Measurements from ENCODE around the gene JAG2. TPM values are rescaled to one million over a fixed set of nuclear protein-coding genes. Genes with fewer than 3 reads are reported as not detected.

Gene JAG2
- total RNA-seq, 1 donor from 2014 or later, result 18.9 TPM

DNA sequence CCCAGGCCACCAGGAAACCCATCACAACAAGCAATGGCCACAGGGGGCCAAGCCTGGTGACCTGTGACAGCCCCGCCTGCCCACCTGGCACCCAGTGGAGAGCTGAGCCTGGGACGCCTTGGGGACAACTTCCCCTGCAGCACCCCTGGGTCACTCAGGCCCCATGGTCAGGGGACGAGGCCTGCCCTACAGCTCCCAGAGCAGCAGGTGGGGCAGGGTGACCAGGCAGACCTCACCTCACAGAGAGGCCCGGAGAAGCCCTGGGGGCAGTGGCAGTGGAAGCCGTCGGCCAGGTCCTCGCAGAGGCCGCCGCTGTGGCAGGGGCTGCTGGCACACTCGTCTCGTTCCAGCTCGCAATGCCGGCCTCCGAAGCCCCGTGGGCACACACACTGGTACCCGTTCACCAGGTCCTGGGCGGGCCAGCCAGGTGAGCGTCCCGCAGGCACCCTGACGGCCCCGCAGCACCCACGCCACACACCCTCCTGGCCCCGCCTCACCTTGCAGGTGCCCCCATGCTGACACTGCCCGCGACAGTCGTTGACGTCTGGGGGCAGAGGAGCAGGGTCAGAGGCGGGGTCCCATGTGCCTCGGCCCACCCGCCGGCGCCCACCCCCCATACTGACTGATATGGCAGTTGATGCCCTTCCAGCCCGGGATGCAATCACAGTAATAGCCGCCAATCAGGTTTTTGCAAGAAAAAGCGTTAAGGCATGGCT lies 18.1 kb downstream of the JAG2 start:
- no peak for ATAC-seq

DNA sequence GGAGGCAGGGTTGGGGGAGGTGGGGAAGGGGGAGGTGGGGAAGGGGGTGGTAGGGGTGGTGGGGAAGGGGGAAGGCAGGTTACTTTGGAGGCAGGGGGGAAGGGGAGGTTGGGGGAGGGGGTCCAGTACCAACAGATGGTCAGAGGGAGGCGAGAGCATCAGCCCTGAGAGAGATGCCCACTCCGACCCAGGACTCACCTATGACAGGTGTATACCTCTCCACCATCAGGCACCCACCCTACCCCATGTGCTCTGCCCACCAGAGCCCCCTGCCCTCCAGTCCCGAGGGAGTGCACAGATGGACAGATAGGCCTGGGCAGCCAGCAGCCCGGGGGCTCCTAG lies 18.6 kb downstream of the JAG2 start:
- ATAC-seq, result no peak

DNA sequence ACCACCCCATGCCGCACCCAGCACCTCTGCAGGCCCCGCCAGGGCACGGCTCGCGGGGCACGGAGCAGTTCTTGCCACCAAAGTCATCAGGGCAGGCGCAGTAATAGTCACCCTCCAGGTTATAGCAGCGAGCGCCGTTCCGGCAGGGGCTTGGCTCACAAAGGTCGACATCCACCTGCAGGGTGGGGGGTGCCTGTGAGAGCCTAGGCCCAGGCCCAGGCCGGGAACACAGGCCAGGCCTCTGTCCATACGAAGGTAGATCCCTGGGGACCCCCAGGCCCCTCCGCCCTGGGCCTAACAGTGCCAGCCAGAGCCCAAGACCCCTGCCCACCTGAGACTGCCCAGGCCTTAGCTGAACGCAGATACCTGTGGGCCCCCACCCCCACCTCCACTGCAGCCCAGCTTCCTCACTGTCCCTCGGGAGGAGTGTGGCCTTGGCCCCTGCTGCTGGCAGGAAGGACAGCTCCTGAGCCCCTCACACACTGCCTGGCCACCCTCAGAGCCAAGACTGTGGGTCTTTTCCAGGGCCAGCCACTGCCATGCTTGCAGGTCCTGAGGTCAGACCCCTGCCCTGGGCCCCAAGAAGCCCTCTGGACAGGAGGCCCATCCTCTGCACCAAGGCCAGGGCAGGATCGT lies 19.3 kb downstream of the JAG2 start:
- ATAC-seq, result no peak

DNA sequence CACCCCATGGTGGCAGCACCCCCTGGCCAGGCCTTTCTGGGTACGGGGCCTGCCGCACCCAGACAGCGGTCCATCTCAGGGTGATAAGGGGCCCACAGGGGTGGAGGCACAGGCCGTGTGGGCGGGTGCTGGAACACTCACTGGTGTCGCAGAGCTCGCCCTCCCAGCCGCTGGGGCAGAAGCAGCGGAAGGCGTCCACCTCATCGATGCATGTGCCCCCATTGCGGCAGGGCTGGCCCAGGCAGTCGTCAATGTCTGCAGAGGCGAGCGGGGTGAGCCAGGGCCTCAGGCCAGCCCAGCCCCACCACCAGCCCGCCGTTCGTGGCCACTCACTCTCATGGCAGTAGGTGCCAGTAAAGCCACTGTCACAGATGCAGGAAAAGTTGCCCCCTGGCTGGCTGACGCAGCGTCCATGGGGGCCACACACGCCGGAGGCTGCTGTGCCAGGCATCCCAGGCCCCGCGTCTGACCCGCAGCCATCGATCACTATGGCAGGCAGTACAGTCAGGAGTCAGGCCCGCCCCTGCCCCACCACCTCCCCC lies 19.9 kb downstream of the JAG2 start:
- no peak for ATAC-seq

DNA sequence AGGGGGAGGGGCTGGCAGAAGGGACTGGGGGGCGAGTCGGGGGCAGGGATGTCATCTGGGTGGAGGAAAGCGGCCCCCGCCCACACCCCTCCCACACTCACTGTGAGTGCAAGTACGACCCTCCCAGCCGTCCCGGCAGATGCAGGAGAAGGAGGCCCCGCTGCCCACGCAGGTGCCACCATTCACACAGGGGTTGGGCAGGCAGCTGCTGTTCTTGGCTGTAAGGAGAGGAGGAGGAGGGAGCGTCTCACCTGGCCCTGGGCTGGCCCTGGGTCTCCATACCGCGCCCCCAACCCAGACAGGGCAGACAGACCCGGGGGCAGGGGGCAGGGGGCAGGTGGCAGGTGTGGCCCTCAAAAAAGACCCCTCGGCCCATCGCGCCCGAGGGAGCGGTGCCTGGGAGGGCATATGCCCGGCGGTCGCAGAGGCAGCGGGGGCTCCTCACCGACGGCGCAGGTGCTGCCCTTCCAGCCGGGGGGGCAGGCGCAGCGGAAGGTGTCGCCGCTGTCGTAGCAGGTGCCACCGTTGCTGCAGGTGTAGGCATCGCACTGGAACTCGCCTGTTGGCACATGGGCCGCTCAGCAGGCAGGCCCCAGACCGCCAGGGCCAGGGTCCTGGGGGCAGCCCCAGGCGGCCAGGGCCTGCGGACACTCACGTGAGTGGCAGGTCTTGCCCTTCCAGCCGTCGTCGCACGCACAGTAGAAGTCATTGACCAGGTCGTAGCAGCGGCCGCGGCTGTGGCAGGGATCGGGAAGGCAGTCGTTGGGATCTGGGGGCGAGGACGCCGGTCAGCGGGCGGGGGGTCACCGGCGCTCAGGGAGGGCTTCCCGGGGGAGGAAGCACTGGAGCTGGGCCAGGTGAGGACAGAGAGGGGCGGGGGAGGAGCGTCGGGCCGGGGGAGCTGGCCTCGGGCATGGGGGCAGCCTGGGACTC lies 20.6 kb downstream of the JAG2 start:
- no peak for ATAC-seq

DNA sequence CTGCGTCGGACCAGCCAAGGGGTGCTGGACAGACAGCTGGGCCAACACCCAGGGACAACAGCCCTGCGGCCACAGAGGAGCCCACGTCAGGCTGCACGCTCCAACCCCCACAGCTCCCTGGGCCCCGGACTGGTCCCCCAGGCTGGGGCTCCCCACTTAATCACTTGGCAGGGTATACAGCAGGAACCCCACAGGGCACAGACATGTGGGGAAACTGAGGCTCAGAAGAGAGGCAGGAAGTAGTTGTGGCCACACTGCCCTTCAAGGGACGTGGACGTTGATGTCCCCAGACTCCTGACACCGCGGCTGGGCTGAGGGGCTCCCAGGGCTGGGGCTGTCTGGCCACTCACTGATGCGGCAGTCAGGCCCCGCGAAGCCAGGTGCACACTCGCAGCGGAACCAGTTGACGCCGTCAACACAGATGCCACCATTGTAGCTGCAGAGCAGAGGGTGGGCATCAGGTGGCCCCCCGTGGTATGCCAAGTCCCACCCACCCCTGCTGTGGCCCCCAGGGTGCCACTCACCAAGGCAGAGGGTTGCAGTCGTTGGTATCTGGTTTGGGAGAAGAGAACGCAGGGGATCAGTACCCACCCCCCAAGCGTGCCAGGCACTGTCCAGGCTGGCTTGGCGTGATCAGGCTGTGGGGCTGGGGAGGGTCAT lies 21.5 kb downstream of the JAG2 start:
- no peak for ATAC-seq

DNA sequence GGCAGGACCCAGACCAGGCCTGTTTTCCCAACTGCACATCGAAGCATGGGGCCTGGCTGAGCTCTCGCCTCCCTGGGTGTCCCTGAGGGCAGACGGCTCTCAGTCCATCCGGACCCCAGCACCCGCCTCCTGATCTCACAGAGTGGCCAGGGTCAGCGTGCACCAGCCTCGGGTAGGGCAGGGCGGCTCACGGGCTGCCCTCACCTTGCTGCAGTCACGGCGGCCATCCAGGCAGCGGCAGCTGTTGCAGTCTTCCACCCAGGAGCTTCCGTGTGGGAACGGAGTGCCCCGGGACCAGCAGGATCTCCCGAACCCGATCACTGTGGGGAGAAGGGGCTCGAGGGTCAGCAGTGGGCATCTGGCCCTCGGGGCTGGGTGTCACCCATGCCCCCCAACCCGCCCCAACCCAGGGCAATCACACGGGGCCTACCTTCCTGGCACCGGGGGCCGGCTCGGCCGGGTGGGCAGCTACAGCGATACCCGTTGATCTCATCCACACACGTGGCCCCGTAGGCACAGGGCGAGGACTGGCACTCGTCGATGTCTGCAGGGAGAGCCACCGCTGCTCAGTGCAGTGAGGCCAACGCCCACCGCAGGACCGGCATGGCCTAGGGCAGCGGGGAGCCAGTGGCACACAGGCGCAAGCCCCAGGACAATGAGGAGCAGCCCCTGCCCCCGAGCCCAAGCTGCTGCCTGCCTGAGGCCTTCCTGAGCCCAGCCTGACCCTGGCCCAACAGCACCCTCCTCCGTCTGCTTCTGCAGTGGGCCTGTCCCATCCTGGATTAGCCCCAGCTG lies 22.2 kb downstream of the JAG2 start:
- ATAC-seq, result no peak

DNA sequence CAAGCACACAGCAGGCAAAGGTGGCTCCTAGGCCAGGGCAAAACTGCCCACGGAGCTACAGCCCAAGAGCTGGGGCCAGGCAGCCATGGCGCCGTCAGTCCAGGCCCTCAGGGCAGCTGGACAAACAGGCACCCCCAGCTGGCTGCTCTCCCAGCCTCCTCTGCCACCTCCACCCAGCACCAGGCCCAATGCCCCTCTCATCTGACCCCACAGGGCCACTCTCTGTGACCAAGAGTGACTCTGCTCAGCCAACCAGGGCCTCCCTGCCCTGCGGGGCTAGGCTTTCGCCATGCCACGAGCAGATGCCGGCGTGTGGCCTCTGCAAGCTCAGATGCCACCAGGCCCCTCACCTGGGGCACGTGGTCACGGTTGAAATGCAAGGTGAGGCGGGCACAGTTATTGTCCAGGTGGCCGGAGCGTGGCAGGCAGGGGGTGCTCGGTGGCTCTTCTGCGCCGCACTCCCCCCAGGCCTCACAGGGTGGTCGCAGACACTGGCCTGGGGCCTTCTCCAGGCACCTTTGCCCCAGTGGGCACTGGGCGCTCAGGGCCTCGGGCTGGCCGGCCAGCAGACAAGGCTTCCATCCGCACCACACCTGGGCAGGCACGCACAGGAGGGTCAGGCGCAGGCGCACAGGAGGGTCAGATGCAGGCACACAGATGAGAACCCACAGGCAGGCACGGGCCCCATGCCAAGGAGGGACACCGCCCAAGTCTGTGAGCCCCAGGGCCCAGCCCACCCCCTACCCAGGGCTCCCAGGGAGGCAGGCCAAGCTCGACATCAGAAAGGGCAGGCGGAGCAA lies 23.0 kb downstream of the JAG2 start:
- no peak for ATAC-seq

DNA sequence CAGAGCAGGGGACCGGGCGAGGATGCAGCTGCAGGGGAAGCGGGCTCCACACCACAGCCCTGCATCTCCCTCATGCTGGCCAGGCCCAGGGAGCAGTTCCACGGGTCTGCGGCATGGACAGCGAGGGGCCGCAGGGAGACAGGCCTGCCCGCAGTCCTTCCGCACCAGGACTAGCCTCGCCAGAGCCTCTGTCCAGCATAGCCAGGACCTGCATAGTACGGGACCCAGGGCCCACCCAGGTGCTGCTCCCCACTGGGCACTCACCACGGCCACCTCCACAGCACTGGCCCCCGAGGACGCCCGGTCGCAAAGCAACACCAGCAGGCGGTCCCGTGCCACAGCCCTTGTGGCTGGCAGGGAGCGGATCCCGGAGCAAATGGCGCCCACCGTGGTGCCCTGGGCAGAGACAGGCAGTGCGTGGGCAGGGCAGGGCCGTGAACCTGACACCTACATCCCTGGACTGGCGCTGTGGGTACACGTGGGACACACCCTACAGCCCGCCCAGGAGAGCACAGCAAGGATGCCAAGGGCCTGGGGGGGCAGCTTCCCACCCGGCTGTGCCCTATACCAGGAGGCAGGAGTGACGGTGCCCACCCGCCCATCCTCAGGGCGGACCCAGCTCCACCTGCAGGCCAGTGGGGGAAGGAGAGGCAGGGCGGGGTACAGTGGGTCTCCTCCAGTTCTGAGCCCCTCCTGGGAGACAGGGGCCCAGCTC lies 23.8 kb downstream of the JAG2 start:
- ATAC-seq, result no peak

DNA sequence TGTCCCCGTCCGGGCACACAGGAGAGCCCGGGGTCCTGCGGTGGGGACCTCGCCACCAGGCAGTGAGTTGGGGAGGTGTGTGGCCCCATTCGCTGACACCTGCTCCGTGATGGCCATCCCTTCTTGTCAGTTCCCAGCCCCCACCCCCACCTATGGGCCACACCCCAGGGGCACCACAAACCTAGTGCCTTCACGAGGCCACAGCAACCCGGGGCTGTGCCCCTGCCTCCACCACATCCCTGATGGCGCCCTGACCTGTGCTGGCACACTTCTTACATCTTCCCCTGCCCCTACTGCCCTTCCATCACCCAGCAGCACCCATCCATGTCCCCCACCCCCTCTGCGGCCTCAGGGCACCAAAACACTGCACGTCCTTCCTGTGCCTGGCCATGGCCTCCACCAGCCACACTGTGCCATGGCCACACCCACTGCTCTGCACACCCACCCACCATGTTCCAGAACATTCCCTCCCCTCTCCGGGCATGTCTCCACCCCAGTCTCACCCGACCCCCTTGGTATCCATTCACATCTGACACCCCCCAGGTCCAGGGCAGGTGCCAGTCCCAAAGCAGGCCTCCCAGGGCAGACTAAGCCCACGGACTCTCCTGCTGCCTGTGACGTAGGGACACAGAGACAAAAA lies 24.4 kb downstream of the JAG2 start:
- no peak for ATAC-seq

DNA sequence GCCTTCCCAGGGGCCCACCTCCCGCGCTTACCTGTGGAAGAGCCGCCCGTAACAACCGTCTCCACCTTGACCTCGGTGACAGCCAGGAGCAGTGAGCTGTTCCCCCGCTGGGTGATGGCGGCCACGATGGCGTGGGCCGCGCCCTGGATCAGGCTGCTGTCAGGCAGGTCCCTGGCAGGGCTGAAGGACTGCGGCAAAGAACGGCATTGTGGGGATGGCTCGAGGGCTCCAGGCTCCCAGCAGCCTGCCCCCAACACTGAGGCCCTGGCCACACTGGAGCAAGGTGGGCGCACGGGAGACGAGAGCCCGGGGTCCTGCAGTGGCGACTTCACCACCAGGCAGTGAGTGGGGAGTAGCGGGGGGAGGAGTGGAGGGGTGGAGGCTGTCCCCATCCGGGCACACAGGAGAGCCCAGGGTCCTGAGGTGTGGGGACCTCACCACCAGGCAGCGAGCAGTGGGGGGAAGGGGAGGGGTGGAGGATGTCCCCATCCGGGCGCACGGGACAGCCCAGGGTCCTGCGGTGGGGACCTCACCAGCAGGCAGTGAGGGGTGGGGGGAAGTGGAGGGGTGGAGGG lies 25.0 kb downstream of the JAG2 start:
- ATAC-seq, result no peak

DNA sequence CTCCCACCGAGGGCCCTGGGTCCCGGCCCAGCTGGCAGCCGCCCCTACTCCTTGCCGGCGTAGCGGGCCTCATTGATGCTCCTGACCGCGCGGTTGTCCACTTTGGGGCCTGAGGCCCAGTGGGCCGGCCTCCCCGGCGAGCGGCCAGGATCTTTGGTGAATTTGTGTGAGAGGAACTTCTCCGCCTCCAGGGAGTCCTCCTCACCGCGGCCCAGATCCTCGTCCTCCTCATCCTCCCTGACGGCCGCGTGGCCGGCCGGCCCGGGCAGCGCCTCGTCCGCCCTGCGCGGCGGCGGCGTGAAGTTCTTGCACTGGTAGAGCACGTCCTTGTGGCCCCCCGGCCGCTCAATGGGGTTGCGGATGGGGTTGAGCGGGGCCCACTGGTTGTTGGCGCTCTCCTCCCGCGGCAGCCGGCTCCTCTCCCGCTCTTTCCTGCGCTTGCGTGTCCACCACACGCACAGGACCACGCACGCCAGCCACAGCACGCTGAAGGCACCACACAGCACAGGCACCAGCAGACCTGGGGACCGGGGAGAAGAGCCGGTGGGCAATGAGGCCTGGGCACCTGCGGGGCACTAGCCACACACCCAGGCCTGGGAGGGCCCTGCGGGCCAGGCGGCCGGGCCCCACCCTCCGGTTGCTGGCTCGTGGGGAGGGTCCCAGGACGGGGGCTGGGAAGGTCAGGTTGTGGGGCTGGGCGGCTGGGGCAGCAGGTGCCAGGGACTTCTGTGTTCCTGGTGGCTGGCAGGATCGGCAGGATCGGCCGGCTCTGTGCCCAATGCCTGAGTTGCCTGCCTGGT lies 25.7 kb downstream of the JAG2 start:
- no peak for ATAC-seq

DNA sequence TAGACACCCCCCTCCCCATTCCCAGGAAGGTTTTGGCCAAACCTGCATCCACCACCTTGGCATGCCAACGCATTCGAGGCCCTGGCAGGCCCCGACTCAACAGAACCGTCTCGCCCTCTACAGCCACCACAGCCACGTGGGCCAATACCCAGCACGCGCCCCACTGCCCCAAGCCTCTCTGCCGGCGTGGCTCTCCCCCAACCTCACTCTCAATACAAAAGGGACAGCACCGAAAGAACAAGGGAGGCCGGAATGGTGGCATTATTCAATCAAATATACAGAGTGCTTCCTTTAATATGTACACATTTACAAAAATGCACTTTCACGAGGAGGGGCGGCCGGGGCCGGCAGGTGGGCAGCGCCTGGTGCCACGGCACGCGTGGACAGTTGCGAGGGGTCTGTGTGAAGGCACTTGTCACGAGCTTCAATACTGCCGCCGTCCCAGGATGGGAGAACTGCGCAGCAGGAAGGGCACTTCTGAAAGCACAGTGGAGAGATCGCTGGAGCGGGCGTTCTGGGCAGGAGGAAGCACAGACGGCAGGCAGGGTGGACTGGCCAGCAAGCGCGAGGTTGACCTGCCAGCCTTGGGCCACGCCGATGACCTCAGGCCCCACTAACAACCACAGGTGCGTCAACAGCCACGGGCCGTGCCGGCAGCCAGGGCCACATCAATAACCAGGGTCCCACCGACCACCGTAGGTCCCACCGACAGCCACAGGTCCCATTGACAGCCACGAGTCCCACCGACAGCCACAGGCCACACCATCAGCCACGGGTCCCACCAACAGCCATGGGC lies 26.9 kb downstream of the JAG2 start:
- ATAC-seq, result no peak

DNA sequence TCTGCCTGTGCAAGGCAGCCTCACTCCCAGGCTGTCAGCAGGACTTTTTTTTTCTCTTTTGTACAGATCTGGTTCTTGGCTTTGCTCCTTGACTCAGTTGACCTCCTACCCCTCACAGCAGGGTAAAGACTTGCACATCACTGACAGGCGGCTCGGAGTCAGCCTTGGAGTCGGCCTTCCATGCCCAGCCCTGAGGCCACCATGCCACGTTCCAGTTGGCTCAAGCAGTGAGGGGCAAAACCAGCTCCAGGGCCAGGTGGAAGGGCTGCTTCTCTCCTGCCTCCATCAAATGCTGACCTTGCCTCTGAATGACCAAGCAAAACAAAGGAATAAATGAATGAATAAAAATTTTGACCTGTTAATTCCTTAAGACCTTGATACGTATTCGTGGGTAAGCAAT lies 27.6 kb downstream of the JAG2 start:
- no peak for ATAC-seq

DNA sequence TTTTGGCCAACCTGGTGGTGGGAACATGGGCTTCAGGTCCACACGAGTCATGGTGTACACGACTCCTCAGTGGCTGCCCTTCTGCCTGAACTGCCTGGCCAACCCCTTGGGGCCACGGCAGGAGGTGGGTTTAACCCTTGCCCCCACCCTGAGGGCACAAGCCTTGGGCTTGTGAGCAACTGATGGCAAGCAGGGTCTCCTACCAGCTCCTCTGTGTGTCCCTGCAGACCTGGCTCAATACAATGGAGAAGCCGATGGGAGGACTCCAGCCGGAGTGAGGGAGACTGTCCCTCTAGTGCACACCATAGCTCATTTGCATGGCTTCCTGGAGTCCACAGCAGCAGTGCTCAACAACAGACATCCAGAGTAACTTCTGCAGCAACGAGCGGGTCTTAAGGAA lies 28.0 kb downstream of the JAG2 start:
- no peak for ATAC-seq

DNA sequence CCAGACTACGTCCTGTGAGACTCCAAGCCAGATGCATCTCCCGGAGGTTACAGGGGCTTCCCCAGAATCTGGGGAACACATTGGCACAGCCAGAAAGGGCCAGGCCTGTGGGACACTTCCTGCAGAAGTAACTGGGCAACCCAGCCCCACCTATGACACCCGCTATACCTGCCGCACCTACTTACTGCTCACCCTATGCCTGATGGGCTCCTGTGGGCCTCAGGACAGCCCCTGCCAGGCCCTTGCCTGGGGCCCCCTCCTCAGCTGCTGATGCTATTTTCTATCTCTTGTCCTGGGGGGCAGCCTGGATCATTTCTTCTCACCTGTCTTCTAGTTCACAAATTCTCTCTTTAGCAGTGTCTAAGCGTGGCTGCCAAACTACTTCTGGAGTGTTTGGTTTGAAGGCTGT lies 28.7 kb downstream of the JAG2 start:
- ATAC-seq, result no peak

DNA sequence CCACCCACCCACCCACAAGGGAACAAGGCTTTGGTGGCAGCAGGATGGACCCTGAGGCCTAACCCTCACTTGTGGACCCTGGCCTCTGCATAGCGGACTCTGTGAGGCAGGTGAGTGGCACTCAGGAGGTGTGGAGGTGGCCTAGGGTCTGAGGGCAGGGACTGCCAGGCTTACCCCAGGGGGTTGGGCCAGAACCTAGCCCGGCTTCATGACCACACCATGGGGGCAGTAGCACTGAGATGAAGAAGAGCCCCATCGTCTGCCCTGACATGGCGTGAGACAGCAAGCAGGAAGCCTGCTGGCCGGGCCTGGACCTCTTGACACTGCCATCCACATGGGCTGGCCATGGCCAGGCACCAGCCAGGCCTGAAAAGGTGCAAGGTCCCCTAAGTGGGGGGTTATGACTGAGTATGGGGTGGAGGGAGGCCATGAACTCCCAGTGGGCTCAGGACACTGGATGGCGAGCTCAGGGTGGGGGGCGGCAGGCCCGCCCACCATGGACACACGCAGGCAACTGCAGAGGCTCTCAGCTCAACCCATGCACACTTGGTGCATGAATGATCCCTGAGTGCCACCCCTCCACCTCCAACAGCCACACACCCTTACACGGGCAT lies 29.3 kb downstream of the JAG2 start:
- ATAC-seq, result no peak
